ENCODE measurements around the gene CNTN3. TPM values are rescaled to one million over a fixed set of nuclear protein-coding genes. Genes with fewer than 3 reads are reported as not detected.

The CNTN3 gene
- total RNA-seq, 1 donor from 2014 or later: 11.3 TPM

DNA sequence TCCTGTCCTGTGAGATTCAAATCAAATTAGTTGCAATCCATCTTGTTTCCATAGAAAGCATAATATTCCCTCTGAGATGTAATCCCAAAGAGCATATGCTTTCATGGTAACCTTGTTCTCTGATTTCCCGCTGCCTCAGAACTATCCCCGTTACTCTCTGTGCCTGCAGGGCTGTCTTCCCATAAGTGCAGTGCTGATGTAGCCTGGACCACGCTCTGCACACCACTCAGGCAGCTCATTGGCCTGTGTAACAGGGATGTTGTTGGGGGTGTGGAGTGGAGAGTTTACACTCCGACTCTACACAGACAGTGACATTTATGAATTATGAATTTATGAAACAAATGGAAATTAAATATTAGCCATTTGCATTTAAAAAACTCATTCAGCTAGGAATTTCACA lies 33.6 kb upstream of the CNTN3 start:
- H3K4me3 Mint-ChIP-seq (ENCODE audit: low read depth): no peak overlapping the region
- no peak for DNase-seq (ENCODE audit: low spot score, unreplicated experiment)
- H3K27ac Mint-ChIP-seq: no peak overlapping the region
- TF ChIP-seq, protein P1, sequence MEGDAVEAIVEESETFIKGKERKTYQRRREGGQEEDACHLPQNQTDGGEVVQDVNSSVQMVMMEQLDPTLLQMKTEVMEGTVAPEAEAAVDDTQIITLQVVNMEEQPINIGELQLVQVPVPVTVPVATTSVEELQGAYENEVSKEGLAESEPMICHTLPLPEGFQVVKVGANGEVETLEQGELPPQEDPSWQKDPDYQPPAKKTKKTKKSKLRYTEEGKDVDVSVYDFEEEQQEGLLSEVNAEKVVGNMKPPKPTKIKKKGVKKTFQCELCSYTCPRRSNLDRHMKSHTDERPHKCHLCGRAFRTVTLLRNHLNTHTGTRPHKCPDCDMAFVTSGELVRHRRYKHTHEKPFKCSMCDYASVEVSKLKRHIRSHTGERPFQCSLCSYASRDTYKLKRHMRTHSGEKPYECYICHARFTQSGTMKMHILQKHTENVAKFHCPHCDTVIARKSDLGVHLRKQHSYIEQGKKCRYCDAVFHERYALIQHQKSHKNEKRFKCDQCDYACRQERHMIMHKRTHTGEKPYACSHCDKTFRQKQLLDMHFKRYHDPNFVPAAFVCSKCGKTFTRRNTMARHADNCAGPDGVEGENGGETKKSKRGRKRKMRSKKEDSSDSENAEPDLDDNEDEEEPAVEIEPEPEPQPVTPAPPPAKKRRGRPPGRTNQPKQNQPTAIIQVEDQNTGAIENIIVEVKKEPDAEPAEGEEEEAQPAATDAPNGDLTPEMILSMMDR (IDR thresholded peaks at IDR 0.05; ENCODE audit: unreplicated experiment): no peak
- no peaks in the 10 kb centered on the region for H3K27me3 Mint-ChIP-seq
- H3K4me1 Mint-ChIP-seq (ENCODE audit: low read depth): peaks cover 14% of the 10 kb centered on the region
- no peaks in the 10 kb centered on the region for H3K9me3 Mint-ChIP-seq (ENCODE audit: low read depth)
- H3K36me3 Mint-ChIP-seq (ENCODE audit: insufficient read depth): no peaks in the 10 kb centered on the region

DNA sequence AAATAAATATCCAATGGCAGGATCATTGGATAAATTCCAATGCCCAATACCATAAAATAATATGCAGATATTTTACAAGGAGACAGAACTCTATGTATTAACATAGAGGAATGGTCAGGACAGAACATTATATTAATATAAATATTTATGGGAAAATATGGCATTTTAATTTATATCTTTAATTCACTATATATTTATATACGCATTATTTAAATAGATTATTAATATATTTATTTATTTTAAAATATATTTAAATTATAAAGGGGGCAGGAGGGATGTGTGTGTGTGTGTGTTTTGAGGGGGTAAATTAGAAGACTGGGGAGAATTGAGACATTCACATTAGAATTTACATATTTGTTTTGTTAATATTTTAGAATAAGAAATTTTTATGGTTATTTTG lies 31.6 kb upstream of the CNTN3 start:
- TF ChIP-seq, protein P1 (IDR thresholded peaks at IDR 0.05; ENCODE audit: unreplicated experiment): no peak
- Mint-ChIP-seq H3K4me1 (ENCODE audit: low read depth) (peaks cover 18% of the 10 kb centered on the region), H3K36me3 (ENCODE audit: insufficient read depth) (no peaks in the 10 kb centered on the region), H3K9me3 (ENCODE audit: low read depth) (peaks cover 3% of the 10 kb centered on the region), H3K27me3 (no peaks in the 10 kb centered on the region), H3K4me3 (ENCODE audit: low read depth) (no peak overlapping the region), H3K27ac (no peak overlapping the region)
- no peak for DNase-seq (ENCODE audit: low spot score, unreplicated experiment)

DNA sequence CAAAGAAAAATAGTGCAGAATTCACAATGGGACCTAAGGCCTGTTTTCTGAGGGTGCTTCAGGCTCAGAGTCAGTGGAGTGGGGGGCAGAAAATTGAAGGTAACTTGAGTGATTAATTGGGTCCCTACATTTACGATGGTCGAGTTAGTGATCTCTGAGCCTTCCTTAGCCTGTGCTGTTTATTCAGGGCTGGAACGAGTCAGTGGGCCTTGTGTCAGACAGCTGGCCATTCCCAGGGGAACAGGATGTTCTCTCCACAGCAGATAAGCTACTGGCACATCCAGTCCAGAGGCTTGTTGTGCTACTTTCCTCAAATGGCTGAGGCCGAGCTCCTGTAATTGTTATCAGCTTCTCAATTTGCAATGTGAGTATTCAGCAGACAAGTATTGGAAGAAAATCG lies 29.2 kb upstream of the CNTN3 start:
- peaks cover 18% of the 10 kb centered on the region for H3K4me1 Mint-ChIP-seq (ENCODE audit: low read depth)
- peak overlapping the region; percentile 89 for H3K27ac Mint-ChIP-seq
- H3K9me3 Mint-ChIP-seq (ENCODE audit: low read depth): peaks cover 3% of the 10 kb centered on the region
- H3K4me3 Mint-ChIP-seq (ENCODE audit: low read depth): no peak overlapping the region
- DNase-seq (ENCODE audit: low spot score, unreplicated experiment): no peak
- TF ChIP-seq, protein P1 (IDR thresholded peaks at IDR 0.05; ENCODE audit: unreplicated experiment): no peak
- H3K36me3 Mint-ChIP-seq (ENCODE audit: insufficient read depth): no peaks in the 10 kb centered on the region
- no peaks in the 10 kb centered on the region for H3K27me3 Mint-ChIP-seq

DNA sequence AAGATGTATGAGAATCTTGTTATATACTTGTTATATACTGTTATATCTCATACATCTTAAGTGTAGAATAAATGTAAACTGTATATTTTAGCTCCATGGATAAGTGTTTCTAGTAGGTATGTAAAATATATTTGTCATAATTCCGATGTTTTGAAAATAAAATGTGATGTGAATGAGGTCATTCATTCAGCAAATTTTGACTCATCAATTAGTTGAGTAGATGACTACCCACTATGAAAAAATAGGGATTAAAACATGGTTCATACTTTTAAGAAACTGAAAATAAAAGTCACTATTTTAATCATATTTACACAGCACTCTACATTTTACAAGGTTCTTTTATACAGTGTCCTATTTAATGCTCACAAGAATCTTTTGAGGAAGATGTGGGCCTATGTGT lies 28.4 kb upstream of the CNTN3 start:
- no peak for DNase-seq (ENCODE audit: low spot score, unreplicated experiment)
- Mint-ChIP-seq H3K4me3 (ENCODE audit: low read depth) (no peak overlapping the region), H3K9me3 (ENCODE audit: low read depth) (peaks cover 3% of the 10 kb centered on the region), H3K27me3 (no peaks in the 10 kb centered on the region), H3K27ac (no peak overlapping the region), H3K36me3 (ENCODE audit: insufficient read depth) (no peaks in the 10 kb centered on the region), H3K4me1 (ENCODE audit: low read depth) (peaks cover 18% of the 10 kb centered on the region)
- TF ChIP-seq, protein P1 (IDR thresholded peaks at IDR 0.05; ENCODE audit: unreplicated experiment): no peak

DNA sequence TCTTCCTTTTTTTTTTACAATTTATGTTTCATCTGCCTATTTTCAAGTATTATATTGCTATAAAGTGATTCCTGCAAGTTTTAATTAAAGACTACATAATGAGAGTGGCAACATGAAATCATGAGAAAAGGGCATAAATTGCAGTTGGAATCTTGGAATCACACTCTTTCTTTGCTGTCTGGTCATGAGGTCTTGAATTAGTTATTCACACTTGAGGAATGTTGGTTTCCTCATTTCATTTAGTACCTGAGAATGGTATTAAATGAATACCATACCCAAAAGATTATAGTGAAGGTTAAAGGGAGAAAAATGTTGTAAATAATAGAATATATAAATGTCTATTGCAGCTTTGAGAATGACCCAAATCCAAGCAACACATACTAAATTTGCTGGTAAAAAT lies 25.8 kb upstream of the CNTN3 start:
- TF ChIP-seq, protein P1 (IDR thresholded peaks at IDR 0.05; ENCODE audit: unreplicated experiment): no peak
- Mint-ChIP-seq H3K27ac (no peak overlapping the region), H3K9me3 (ENCODE audit: low read depth) (peaks cover 3% of the 10 kb centered on the region), H3K27me3 (no peaks in the 10 kb centered on the region), H3K4me1 (ENCODE audit: low read depth) (peaks cover 18% of the 10 kb centered on the region), H3K36me3 (ENCODE audit: insufficient read depth) (no peaks in the 10 kb centered on the region), H3K4me3 (ENCODE audit: low read depth) (no peak overlapping the region)
- no peak for DNase-seq (ENCODE audit: low spot score, unreplicated experiment)
